Superior temporal gyrus (tissue), 1 donor: ENCODE measurements around the gene LBH.
"Not testable (repeated sequence)": the region's sequence is repeated elsewhere in the genome, so short reads cannot be mapped to it uniquely, and the experiment has no call there.

ENCODE experiments used
- DNase-seq: peaks from one replicate; pipeline ENCODE4 v3.0.0-alpha.2; 2016; ENCODE audit errors: extremely low spot score

The LBH gene

GRCh38 chr2:30257266-30258214 lies 26.2 kb downstream of the LBH start:
- DNase-seq = no peak

GRCh38 chr2:30259071-30259470 lies 27.7 kb downstream of the LBH start:
- no peak for DNase-seq

DNA sequence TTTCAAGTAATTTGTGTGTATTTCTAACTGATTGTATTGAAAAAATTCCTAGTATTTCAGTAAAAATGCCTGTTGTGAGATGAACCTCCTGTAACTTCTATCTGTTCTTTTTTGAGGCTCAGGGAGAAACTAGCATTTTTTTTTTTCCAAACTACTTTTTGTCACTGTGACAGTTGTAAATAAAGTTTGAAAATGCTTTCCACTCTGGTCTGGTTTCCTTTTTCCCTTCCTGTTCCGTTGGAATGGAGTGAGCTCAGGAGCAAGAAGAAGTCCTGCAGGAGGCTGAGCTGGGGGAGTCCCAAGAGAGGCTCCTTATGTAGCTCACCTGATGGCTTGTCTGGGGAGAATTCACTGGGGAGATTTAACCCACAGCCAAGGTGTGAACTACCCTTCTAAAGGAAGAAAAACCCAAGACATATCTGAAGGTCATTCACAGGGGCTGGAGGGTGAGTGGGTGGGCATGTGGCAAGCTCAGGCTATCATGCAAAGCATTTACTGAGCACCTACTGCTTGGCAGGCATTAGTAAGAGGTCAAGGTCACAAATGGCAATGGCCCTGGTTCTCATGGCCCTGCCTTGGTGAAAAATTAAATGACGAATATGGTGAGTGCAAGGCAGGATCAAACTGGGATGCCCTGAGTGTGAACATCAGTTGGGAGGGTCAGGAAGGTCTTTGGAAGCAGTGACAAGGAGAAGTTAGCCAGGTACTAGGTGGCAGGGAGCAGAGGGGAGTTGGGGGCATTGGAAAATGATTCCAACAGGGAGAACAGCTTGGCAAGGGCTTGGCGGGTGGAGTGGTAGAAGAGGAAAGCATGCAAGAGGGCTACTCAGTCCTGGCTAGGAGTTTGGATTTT lies 28.7 kb downstream of the LBH start:
- no peak for DNase-seq

- DNase-seq = no peak
Measured at GRCh38 chr2:30260941-30261340, 29.6 kb downstream of the LBH start.

GRCh38 chr2:30261695-30262211 lies 30.4 kb downstream of the LBH start:
- no peak for DNase-seq

DNA sequence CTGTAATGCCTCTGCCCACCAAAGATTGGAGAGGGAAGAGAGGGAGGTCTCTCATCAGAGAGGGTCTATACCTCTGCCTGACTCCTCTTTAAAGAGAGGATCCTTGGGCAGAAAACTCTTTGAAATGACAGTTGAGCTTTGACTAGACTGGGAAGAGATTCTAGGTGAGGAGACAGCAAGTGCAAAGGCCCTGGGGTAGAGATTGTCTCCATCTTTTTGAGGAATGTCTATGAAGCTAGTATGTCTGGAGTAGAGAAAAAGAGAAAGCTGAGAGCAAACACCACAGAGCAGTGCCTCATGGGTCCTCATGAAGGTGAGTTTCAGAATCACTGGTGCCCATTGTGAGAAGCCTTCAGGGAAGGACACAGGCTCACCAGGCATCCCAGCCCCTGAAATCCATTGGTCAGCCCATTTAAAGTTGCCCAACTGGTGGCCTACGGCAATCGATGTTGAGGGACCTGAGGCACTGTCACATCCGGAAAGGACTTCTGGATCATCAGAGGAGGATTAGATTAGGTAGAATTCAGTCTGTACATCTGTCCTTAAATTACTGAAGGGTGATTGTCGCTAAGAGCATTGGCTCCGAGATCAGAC lies 31.5 kb downstream of the LBH start:
- no peak for DNase-seq

GRCh38 chr2:30264274-30264673 lies 32.9 kb downstream of the LBH start:
- no peak for DNase-seq

DNA sequence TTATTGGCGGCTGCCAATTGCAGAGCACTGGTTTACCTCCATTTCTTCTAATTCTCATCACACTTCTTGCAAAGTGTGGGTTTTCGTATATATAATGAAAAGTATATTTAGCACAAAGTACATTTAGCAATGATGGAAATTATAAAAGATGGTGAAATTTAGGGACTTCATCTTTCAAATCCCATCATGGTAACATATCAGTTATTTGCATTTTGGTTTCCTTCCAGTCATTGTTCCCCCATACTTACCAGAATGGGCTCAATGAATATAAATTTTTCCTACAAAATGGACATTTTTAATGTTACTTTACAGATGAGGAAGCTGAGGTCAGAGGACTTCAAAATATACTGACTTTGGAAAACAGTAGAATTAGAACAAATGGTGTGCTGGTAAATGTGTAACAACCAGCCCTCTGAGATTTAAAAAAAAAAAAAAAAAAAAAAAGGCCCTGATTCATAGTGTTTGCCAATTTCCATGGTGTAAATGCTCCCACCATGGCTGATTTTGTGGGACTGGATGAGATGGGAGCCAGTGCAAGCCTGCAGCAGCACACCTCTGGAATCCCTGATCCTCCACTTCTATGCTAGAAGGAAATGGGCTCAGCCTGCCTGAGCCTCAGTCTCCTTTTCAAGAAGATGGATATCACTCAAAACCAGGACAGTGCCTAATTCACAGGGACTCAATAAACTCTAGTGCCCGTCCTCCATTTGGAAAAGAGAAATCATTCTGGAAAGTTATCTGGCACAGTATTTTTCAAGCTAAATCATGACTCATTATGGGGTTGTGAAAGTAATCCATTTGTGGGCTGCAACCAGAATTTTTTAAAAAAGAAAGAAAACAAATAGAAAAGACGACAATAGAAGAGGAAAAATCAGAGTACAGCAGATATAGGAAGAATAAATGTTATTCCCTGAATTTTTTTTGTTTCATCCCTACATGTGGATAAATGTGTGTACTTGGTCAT lies 34.0 kb downstream of the LBH start:
- no peak for DNase-seq

GRCh38 chr2:30266051-30266621 lies 34.8 kb downstream of the LBH start:
- DNase-seq = no peak

GRCh38 chr2:30266705-30267104 lies 35.4 kb downstream of the LBH start:
- DNase-seq = no peak

GRCh38 chr2:30267161-30267975 lies 36.0 kb downstream of the LBH start:
- DNase-seq = no peak

- DNase-seq = no peak
Measured at GRCh38 chr2:30268296-30268871, 37.0 kb downstream of the LBH start.

- DNase-seq = not testable (repeated sequence)
Measured at GRCh38 chr2:30269114-30269770, 37.9 kb downstream of the LBH start.

DNA sequence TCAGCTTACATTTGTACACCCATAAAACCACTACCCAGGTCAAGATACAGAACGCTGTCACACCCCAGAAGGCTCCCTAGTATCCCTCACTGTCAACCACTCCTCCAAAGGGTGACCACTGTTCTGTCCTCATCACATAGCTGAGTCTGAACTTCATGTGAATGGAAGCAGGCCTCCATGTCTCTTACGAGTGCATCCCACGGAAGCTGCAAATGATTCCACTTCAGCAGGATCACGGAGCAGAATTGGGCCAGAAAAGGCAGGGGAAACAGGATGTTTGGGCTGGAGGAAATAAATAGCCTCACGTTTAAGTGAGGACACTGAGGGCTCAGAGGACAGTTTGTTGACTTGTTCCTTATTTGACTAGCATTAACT lies 38.4 kb downstream of the LBH start:
- DNase-seq = no peak

DNA sequence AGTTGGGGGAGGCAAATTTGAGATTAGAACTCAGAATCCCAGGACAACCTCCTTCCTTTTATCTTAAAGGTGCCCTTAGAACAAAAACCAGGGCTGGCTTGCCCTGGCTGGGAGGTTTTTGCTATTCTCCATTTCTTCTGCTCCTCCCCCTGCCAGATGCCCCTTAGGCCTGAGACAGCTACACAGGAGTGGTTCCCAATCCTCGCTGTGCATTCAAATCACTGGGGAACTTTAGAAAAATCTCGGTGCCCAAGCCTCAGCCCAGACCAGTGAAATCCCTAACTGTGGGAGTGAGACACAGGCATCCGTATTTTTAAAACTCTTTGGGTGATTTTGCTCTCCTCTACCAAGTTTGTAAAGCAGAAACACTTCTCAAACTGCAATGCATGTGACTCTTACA lies 38.8 kb downstream of the LBH start:
- DNase-seq = no peak

GRCh38 chr2:30271301-30271700 lies 40.0 kb downstream of the LBH start:
- no peak for DNase-seq

DNA sequence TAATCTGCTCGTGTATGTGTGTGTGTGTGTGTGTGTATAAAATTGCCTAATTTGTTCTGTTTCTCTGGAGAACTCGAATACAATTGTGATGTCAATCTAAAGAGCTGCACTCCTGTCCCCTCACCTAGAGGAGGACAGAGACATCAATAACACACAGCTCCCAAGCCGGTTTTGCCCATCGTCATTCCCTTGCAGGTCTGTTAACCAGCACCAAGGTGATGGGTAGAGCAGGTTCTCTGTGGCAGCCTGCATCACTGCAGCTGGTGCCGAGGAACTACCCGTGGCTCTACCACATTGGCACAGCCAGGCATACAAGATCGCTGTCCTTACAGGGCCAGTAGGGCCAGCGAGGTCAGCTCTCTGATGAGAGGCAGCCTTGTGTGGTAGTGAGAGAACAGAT lies 41.0 kb downstream of the LBH start:
- no peak for DNase-seq

DNA sequence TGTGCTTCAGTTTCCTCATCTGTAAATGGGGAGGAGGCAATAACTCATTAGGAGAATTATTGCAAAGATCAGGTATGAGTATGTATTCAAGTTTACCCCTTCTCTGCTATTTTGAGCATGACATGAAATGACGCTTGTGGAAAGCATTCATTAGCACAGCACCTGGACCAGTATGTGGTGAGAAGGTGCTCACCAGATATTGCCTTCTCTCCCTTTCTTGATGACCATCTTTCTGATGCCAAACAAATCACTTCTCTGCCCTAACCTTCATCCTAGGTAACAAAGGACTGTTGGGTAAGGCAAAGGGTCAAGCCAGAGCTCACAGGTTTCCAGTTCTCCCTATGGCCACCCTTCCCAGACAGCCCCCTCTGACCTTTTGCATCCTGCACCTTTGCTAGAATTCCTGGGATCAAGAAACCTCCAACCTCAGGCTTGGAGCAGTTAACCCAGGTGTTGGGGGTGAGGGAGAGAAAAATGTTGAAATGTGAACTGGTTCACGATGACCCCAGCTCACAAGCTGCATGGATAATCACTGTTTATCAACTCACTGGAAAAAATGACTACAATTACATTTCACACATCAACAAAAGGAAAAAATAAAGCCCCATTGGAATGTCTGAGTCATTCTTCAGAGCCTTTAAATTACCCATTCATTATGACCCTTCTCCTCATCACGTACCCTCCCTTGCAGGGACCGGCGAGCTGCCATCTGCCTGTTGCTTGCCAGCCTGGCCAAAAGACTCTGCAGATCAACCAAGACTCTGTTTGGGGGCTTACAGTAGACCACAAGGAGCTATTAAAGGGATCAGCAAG lies 41.6 kb downstream of the LBH start:
- no peak for DNase-seq
